Stimulated activated CD4-positive, alpha-beta T cell treated with anti-CD3 and anti-CD28 coated beads, Interleukin-4, amount 100 ng/mL, for 4 hours (primary cell): ENCODE results near the gene LUC7L.
"Not testable (repeated sequence)": the region's sequence is repeated elsewhere in the genome, so short reads cannot be mapped to it uniquely, and the experiment has no call there.

Experiments
- DNase-seq, 2 experiments: peaks; one replicate each; pipeline ENCODE4 v3.0.0-alpha.2; 2020

LUC7L gene

DNA sequence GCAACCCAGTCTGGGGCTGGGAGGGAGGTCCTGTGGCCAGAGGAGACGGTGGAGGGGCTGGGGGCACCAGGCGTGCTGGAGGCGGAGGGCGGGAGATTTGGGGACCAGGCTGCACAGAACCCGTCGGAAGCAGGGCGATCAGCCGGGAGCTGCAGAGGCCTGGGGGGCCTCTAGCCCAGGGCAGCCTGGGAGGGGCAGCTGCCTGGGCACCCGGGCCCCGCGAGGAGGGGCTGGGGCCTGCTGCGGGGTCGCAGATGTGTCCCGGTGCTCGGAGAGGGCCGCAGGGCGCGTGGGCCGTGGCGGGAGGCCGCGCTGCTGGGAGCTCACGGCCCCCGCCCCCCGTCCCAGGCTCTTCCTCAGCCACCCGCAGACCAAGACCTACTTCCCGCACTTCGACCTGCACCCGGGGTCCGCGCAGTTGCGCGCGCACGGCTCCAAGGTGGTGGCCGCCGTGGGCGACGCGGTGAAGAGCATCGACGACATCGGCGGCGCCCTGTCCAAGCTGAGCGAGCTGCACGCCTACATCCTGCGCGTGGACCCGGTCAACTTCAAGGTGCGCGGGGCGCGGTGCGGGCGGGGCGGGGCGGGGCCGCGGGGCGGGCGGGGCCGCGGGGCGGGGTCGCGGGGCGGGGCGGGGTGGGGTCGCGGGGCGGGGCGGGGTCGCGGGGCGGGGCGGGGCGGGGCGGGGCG is 65.0 kb downstream of the LUC7L start:
- not testable (repeated sequence) for DNase-seq

DNA sequence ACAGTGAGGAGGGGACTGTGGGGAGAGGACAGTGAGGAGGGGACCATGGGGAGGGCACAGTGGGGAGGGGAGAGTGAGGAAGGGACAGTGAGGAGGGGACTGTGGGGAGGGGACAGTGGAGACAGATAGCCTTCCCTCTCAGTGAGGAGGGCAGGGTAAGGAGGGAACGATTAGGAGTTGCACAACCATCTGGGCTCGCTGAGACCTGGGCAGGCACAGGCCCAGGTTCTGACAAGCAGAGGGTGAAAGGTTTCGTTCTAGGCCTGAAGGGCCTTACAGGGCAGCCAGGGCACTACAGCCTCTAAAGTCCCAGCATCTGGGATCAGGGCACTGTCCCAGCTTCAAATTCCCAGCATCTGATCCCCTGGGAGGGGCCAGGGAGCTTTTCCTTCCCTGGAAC is 65.6 kb downstream of the LUC7L start:
- not testable (repeated sequence) for DNase-seq

DNA sequence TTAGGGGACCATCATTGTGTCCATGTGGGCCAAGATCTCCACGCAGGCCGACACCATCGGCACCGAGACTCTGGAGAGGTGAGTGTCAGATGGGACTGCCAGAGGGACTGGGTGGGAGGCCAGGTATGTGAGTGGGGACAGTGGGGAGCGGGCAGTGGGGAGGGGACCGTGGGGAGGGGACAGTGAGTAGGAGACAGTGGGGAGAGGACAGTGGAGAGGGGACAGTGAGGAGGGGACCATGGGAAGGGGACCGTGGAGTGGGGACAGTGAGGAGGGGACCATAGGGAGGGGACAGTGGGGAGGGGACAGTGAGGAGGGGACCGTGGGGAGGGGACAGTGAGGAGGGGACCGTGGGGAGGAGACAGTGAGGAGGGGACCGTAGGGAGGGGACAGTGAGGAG is 66.1 kb downstream of the LUC7L start:
- not testable (repeated sequence) for DNase-seq

DNA sequence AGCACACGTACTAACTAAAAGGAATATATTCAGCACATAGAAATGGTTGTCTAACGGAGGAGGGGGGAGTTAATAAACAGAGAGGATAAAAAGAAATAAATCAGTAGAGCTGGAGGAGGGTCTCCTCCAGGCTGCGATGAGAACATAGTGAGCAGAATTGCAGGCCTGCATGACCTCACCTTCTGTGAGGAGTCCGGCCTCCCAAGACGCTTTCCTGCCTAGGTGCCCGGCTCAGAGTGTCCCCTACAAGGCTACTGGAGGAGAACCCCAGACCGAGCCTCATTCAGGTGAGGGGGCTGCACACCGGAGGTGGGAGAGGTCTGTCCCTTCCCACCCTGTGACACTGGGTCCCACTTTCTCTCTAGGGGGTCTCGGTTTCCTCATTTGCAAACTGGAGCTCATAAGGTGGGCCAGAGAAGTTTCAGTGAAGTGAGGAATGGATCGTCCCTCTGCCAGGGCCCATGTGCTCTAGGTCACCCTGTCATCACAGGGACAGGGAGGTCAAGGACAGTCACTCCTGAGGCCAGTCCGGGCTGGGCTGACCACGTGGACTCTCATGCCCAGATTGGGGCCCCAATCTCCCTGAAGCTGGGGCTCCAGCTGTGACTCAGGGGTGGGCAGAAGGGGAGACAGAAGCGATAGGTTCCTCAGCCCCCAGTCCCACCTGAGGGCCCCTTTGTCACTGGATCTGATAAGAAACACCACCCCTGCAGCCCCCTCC is 66.8 kb downstream of the LUC7L start:
- no peak for DNase-seq

DNA sequence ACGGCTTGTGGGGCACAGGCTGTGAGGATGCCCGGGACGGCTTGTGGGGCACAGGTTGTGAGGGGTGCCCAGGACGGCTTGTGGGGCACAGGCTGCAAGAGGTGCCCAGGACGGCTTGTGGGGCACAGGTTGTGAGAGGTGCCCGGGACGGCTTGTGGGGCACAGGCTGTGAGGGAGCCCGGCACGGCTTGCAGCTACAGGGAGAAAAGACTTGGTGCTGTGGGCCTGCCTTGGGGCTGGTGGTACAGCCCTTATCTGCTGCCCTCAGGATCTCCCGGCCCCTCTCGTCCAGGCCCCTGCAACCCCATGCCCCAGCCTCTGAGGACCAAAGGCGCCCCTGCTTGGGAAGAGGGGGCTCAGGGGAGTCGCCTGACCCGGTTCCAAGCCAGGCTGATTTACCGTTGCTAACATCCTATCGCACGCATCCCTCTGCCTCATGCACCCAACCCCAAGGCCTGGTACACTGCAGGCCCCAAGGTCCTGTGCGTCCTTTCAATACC is 68.5 kb downstream of the LUC7L start:
- no peak for DNase-seq

DNA sequence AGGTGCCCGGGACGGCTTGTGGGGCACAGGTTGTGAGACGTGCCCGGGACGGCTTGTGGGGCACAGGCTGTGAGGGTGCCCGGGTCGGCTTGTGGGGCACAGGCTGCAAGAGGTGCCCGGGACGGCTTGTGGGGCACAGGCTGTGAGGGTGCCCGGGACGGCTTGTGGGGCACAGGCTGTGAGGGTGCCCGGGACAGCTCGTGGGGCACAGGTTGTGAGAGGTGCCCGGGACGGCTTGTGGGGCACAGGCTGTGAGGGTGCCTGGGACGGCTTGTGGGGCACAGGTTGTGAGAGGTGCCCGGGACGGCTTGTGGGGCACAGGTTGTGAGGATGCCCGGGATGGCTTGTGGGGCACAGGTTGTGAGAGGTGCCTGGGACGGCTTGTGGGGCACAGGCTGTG is 69.0 kb downstream of the LUC7L start:
- DNase-seq = not testable (repeated sequence)

DNA sequence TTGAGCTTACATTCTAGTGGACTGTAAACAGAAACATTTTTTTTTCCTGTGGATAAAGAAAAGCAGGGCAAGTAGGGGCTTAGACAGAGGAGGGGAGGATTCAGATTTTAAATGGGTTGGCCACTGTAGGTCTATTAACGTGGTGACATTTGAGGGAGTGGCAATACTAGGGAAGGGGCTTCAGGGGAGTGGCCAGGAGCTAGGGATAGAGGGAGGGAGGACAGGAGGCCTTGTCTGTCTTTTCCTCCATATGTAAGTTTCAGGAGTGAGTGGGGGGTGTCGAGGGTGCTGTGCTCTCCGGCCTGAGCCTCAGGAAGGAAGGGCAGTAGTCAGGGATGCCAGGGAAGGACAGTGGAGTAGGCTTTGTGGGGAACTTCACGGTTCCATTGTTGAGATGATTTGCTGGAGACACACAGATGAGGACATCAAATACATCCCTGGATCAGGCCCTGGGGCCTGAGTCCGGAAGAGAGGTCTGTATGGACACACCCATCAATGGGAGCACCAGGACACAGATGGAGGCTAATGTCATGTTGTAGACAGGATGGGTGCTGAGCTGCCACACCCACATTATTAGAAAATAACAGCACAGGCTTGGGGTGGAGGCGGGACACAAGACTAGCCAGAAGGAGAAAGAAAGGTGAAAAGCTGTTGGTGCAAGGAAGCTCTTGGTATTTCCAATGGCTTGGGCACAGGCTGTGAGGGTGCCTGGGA is 70.0 kb downstream of the LUC7L start:
- DNase-seq = no peak

DNA sequence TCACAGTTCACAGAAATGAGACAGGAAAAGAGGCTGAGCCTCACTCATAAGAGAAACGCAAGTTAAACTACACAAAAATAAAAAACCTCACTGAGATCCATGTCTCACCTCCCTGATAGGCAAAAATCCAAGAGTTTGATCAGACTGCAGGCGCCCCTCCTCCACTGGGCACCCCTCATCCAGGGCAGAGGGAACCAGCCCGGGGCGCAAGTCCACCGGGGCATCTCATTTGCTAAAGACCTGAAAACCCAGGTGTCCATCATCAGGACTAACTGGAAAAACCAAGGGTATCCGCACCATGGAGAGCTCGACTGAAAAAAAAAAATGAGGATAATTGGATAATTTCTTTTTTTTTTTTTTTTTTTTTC is 74.2 kb downstream of the LUC7L start:
- no peak for DNase-seq

DNA sequence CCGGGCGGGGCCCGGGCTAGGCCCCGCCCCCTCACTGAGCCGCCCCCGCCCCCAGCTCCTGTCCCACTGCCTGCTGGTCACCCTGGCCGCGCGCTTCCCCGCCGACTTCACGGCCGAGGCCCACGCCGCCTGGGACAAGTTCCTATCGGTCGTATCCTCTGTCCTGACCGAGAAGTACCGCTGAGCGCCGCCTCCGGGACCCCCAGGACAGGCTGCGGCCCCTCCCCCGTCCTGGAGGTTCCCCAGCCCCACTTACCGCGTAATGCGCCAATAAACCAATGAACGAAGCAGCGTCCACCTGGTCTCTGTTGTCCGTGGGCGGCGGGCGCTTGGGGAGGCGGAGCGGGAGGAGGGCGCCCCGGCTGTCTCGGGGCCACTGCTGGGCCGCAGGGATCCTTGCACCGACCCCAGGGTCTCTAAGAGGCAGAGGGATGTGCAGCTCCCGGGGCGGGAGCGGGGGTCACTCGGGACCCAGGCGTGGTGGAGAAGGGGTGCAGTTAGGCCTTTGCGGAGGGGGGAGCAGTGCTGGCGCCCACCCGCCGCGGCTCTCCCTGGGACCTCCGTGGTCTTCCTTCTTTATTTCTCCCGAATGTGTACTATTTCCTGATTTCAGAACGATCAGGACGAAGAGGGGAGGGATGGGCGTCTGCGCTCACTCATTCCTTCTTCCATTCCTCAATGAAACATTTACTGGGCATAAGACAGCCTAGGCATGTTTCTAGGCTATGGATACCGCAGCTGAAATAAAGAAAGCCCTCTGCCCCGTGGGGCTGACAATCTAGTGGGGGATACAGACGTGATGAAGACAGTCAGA is 74.8 kb downstream of the LUC7L start:
- no peak for DNase-seq

DNA sequence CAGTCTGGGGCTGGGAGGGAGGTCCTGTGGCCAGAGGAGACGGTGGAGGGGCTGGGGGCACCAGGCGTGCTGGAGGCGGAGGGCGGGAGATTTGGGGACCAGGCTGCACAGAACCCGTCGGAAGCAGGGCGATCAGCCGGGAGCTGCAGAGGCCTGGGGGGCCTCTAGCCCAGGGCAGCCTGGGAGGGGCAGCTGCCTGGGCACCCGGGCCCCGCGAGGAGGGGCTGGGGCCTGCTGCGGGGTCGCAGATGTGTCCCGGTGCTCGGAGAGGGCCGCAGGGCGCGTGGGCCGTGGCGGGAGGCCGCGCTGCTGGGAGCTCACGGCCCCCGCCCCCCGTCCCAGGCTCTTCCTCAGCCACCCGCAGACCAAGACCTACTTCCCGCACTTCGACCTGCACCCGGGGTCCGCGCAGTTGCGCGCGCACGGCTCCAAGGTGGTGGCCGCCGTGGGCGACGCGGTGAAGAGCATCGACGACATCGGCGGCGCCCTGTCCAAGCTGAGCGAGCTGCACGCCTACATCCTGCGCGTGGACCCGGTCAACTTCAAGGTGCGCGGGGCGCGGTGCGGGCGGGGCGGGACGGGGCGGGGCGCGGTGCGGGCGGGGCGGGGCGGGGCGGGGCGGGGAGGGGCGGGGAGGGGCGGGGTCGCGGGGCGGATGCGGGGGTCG is 75.6 kb downstream of the LUC7L start:
- not testable (repeated sequence) for DNase-seq

DNA sequence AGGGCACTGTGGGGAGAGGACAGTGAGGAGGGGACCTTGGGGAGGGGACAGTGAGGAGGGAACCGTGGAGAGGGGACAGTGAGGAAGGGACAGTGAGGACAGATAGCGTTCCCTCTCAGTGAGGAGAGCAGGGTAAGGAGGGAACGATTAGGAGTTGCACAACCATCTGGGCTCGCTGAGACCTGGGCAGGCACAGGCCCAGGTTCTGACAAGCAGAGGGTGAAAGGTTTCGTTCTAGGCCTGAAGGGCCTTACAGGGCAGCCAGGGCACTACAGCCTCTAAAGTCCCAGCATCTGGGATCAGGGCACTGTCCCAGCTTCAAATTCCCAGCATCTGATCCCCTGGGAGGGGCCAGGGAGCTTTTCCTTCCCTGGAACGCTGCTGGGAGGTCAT is 76.1 kb downstream of the LUC7L start:
- DNase-seq = not testable (repeated sequence)

DNA sequence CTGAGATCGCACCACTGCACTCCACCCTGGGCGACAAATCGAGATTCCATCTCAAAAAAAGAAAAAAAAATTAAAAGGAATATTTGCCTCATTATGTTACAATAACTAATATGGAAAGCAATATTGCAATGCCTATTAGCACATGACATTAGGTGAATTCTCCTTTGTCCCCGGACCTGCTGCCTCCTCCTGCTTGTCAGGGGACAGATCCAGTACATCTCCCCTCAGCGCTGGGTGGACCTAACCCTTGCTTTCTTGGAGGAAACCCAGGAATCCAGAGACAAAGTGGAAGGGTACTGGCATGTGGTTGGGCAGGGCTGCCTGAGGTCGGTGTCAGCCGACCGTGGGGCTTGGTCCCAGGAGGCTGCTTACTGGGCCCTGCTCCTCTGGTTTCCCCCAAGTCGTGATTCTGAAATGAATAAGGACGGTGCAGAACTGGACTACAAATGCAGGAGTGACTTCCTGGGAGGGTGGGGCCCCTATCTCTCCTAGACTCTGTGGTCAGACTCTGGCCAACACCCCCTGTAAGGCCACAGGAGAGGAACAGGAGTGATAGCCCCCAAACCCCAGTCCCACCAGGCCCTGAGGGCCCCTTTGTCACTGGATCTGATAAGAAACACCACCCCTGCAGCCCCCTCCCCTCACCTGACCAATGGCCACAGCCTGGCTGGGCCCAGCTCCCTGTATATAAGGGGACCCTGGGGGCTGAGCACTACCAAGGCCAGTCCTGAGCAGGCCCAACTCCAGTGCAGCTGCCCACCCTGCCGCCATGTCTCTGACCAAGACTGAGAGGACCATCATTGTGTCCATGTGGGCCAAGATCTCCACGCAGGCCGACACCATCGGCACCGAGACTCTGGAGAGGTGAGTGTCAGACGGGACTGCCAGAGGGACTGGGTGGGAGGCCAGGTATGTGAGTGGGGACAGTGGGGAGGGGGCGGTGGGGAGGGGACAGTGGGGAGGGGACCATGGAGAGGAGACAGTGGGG is 76.8 kb downstream of the LUC7L start, which contains the start of gene HBZ:
Gene HBZ (plus strand): TSS at position 504 of the 988 bp plus-strand sequence. CDS start 266 bp downstream, at position 770.
- no peak for DNase-seq

DNA sequence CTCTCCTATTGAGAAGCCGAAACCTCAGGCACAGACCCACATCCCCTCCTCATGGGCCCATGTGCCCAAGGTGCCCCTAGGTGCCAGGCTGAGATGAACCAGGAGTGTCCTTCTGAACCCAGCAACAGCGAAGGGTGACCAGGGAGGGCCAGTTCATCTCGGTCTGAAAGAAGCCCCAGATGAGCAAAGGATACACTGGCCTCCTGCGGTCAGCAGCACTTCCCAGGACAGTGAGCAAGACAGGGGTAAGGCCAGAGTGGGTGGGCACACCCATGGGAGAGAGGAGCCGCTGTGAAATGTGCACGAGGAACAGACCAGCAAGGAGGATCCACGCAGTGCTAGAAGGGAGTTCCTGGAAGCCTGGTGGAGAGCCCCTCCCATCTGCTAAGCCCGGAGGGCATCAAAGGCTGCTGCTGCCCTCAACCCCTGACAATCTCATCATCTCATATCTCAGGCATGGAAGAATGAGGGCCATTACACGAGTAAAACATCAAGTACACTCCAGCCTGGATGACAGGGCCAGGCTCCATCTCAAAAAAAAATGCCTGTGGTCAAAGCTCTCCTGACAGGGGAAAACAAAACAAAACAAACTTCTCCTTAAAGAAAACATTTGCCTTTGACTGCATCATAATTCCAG is 80.1 kb downstream of the LUC7L start:
- no peak for DNase-seq

DNA sequence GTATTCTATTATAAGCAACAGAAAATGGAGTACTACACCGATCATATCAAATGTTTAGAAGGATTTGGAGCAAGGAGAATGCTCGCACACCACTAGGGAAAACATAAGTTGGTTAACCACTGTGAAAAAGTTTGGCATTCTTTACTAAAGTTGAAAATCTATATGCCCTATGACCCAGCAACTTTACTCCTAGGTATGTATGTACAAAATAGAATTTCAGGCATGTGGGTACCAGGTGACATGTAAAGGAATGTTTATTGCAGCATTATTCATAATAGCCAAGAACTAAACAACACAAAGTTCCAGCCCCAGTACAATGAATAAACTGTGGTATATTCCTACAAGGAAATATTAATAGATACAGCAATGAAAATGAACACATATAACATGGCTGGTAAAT is 82.6 kb downstream of the LUC7L start:
- DNase-seq = no peak

DNA sequence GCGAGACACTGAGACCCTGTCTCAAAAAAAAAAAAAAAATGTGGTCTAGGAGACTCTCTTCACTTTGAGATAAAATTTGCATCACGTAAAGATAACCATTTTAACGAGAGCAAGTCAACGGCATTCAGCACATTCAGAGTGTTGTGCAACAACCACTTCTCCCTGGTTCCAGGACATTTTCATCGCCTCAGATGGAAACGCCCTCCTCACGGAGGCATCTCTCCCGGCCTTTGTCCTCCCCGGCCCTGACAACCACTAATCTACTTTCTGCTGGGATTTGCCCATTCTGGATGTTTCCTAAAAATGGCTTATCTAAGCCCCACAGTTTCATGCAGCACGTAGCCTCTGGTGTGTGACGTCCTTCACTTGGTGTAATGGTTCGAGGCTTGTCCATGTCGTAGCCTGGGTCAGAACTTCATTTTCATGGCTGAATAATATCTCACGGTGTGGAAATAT is 84.4 kb downstream of the LUC7L start:
- DNase-seq = no peak

DNA sequence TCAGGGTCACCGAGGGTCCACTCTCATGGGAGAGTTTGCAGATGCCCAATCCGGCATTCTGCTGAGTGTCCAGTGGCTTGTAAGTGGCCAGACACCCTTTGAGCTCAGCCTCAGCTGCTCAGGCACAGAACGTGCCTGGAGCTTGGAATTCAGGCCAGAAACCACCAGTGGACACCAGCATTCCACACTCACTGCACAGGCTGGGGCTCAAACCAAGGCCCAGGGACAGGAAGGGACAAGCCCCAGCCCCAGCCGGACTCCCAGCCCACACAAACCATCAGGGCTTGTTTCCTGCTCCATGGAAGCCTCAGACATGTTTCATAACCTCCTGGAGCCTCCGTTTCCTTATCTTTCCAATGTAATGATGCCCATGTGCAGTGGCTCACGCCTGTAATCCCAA is 85.8 kb downstream of the LUC7L start:
- DNase-seq = no peak

DNA sequence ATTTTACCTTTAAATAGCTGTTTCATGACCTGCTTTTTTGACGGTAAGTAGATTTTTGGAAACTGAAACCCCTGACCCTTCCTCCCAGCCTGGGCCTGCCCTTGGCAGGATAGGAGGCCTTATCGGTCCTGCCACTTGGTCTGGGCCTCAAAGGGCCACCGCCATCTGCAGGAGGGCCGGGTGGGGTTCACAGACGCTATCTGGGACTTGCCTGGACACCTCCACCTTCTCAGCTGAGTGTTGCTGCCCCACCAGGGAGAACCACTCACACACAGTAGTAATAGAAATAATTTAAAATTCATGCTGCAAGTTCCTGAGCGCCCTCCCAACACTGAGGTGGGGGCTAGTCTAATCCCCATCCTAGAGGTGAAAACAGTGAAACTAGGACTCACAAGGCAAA is 86.2 kb downstream of the LUC7L start:
- DNase-seq = no peak

DNA sequence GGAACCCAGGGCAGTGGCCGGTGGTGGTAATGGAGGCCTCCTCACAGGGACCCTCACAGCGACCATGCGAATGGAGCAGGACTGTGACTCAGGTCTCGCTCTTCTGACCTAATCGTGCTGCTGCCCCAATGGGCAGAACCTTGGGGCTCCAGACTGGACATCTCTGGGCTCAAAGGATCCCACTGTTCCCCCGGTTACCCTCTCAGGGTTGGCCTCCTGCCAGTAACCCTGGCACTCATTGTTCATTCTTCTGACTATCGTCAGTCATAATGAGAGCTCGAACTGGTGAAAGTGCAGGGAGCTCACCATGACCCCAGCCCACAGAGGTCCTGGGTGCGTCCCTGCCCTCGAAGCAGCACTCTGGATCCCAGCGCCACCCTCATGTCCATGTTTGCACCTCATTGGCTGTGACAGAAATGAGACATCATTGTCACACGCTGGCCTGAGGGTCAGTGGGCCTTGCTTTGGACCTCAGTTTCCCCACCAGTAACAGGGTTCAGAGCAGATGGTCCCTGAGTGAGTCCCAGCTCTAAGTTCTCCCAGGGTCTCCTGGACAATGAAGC is 86.8 kb downstream of the LUC7L start:
- no peak for DNase-seq

DNA sequence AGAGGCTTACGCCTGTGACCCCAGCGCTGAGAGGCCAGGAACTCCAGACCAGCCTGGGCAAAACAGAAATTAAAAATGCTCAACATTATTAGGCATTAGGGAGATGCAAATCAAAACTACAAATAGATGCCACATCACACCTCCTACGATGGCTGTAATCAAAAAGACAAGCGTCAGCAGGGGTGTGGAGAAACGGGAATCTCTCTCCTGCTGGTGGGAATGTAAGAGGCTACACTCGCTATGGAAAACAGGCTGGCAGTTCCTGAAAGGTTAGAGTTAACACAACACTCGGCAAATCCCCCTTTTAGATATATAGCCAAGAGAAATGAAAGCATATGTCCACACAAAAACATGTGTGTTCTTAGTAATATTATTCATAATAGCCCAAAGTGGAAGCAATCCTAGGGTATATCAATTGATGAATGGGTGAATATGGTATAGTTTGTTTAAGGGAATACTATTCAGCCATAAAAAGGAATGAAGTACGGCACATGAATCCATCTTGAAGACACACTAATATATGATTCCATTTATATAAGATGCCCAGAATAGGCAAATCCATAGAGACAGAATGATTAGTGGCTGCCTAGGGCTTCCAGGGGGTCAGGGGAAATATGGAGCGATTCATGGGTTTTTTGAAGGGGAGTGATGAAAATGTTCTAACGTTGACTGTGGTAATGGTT is 88.9 kb downstream of the LUC7L start:
- DNase-seq = no peak
